ENCODE data around the gene L3MBTL1. TPM values are rescaled to one million over a fixed set of nuclear protein-coding genes. Genes with fewer than 3 reads are reported as not detected.

The L3MBTL1 gene
- total RNA-seq, 1 donor from 2014 or later, result 13.1 TPM

GRCh38 chr20:43467589-43467988 lies 39.9 kb upstream of the L3MBTL1 start:
- intact Hi-C loops (cut with DNase I), result no loop called here

GRCh38 chr20:43472671-43473380 lies 34.7 kb upstream of the L3MBTL1 start:
- Histone ChIP-seq H3K36me3 (peaks cover 0 to 14% of the 10 kb centered on the region in 2 donors), H3K27me3 (no peaks in the 10 kb centered on the region), H3K4me3 (no peak overlapping the region), H3K4me1 (no peaks in the 10 kb centered on the region), H3K9me3 (no peaks in the 10 kb centered on the region), H3K27ac (no peak overlapping the region)
- no peak for DNase-seq (ENCODE audit: low spot score in 2 of 2)
- no peak for TF ChIP-seq CTCF (IDR thresholded peaks at IDR 0.05)
- intact Hi-C loops (cut with DNase I), result no loop called here

More at GRCh38 chr20:43467589-43467988, 39.9 kb upstream of the L3MBTL1 start:
- Histone ChIP-seq H3K4me1 (no peaks in the 10 kb centered on the region), H3K36me3 (peaks cover 21 to 61% of the 10 kb centered on the region in 2 donors), H3K27ac (no peak overlapping the region), H3K27me3 (no peaks in the 10 kb centered on the region), H3K4me3 (no peak overlapping the region), H3K9me3 (no peaks in the 10 kb centered on the region)
- no peak for DNase-seq (ENCODE audit: low spot score in 2 of 2)
- no peak for TF ChIP-seq CTCF (IDR thresholded peaks at IDR 0.05)

- no peak for DNase-seq (ENCODE audit: low spot score in 2 of 2)
- intact Hi-C loops (cut with DNase I), result no loop called here
- no peak overlapping the region for H3K27ac ChIP-seq
- no peaks in the 10 kb centered on the region for H3K4me1 ChIP-seq
- H3K27me3 ChIP-seq, result no peaks in the 10 kb centered on the region
- no peak for TF ChIP-seq CTCF (IDR thresholded peaks at IDR 0.05)
- H3K36me3 ChIP-seq, result peaks cover 0 to 11% of the 10 kb centered on the region in 2 donors
- H3K4me3 ChIP-seq, result no peak overlapping the region
- H3K9me3 ChIP-seq, result no peaks in the 10 kb centered on the region
Observed at GRCh38 chr20:43473381-43473704, 34.2 kb upstream of the L3MBTL1 start.

GRCh38 chr20:43477193-43477592 lies 30.3 kb upstream of the L3MBTL1 start:
- intact Hi-C loops (cut with DNase I), result no loop called here
- no peaks in the 10 kb centered on the region for H3K9me3 ChIP-seq
- no peaks in the 10 kb centered on the region for H3K4me1 ChIP-seq
- no peaks in the 10 kb centered on the region for H3K36me3 ChIP-seq
- DNase-seq (ENCODE audit: low spot score in 2 of 2), result no peak
- no peak for TF ChIP-seq CTCF (IDR thresholded peaks at IDR 0.05)
- no peak overlapping the region for H3K4me3 ChIP-seq
- no peak overlapping the region for H3K27ac ChIP-seq
- H3K27me3 ChIP-seq, result no peaks in the 10 kb centered on the region

- Histone ChIP-seq H3K4me3 (no peak overlapping the region), H3K27me3 (no peaks in the 10 kb centered on the region), H3K27ac (no peak overlapping the region), H3K36me3 (no peaks in the 10 kb centered on the region), H3K4me1 (no peaks in the 10 kb centered on the region), H3K9me3 (no peaks in the 10 kb centered on the region)
- TF ChIP-seq CTCF (IDR thresholded peaks at IDR 0.05), result no peak
- intact Hi-C loops (cut with DNase I), result no loop called here
- no peak for DNase-seq (ENCODE audit: low spot score in 2 of 2)
Observed at GRCh38 chr20:43477619-43478018, 29.9 kb upstream of the L3MBTL1 start.

GRCh38 chr20:43490038-43490437 lies 17.5 kb upstream of the L3MBTL1 start:
- Histone ChIP-seq H3K9me3 (peaks cover 0 to 3% of the 10 kb centered on the region in 2 donors), H3K36me3 (no peaks in the 10 kb centered on the region), H3K27ac (no peak overlapping the region), H3K27me3 (no peaks in the 10 kb centered on the region), H3K4me3 (no peak overlapping the region), H3K4me1 (no peaks in the 10 kb centered on the region)
- intact Hi-C loops (cut with DNase I), result no loop called here
- no peak for TF ChIP-seq CTCF (IDR thresholded peaks at IDR 0.05)
- no peak for DNase-seq (ENCODE audit: low spot score in 2 of 2)
